H1 (cell line): ENCODE measurements around the gene TLNRD1. TPM values are rescaled to one million over a fixed set of nuclear protein-coding genes. Genes with fewer than 3 reads are reported as not detected.

Experiments used
- CTCF ChIA-PET: fragments of 300-600 bp; sonication (Branson Sonifier 250); formaldehyde crosslinking; loops from one replicate; lab custom pipeline; 2021; ENCODE audit not compliant: partially characterized antibody; lab: Charles Lee
- POLR2A ChIA-PET: fragments of 300-600 bp; sonication (Branson Sonifier 250); formaldehyde crosslinking; loops from one replicate; lab custom pipeline; 2021; ENCODE audit warnings: inconsistent platforms; ENCODE audit not compliant: partially characterized antibody; lab: Charles Lee
- DNase-seq, 2 experiments: peaks; one replicate each; pipeline versions ENCODE4 v3.0.0 to v3.0.0-alpha.2; 2010 to 2022; ENCODE audit warnings: low spot score in 2 of 2, low read depth in 1 of 2, mixed read lengths in 1 of 2
- FAIRE-seq: peaks from 2 replicates; lab custom pipeline; 2011; peaks lifted over from hg19 to GRCh38; lab: Jason Lieb, UNC
- H2AFZ ChIP-seq: 2 replicates; pipeline ENCODE4 v1.8.1; 2012; ENCODE audit warnings: low read length, inconsistent platforms
- H2AK5ac ChIP-seq: 2 replicates; pipeline ENCODE4 v1.6.1; 2013; ENCODE audit warnings: low read depth, low read length
- H2BK120ac ChIP-seq: replicated peaks from 2 replicates; pipeline ENCODE3; 2013; ENCODE audit warnings: low read depth, low read length, inconsistent platforms
- H2BK12ac ChIP-seq: 2 replicates; pipeline ENCODE4 v1.6.1; 2013; ENCODE audit warnings: low read depth, low read length
- H2BK15ac ChIP-seq: 2 replicates; pipeline ENCODE4 v1.6.1; 2013; ENCODE audit warnings: low read length
- H2BK20ac ChIP-seq: 2 replicates; pipeline ENCODE4 v1.6.1; 2013; ENCODE audit warnings: low read length
- H2BK5ac ChIP-seq: 2 replicates; pipeline ENCODE4 v1.6.1; 2013; ENCODE audit warnings: low read depth, low read length
- H3K14ac ChIP-seq: 2 replicates; pipeline ENCODE4 v1.6.1; 2013; ENCODE audit warnings: inconsistent platforms; ENCODE audit not compliant: insufficient read length
- H3K18ac ChIP-seq: 2 replicates; pipeline ENCODE4 v1.6.1; 2013; ENCODE audit warnings: low read length; ENCODE audit errors: extremely low read depth
- H3K23ac ChIP-seq: 2 replicates; pipeline ENCODE4 v1.6.1; 2013; ENCODE audit warnings: inconsistent platforms; ENCODE audit not compliant: insufficient read length
- H3K23me2 ChIP-seq: 2 replicates; pipeline ENCODE4 v1.6.1; 2013; ENCODE audit warnings: low read depth, low read length
- H3K27ac ChIP-seq: 2 replicates; pipeline ENCODE4 v1.6.1; 2011; ENCODE audit warnings: low read depth, low read length, inconsistent platforms
- H3K27me3 ChIP-seq, 4 experiments: replicated peaks in 1 of 4; 1 replicate in 1 of 4; 2 replicates in 3 of 4; pipeline versions ENCODE4 v1.6.1 to v1.8.1; 2011 to 2013; ENCODE audit warnings: low read length in 3 of 4, mild to moderate bottlenecking in 3 of 4, inconsistent platforms in 2 of 4, mixed read lengths in 2 of 4, moderate library complexity in 1 of 4; ENCODE audit not compliant: control insufficient read depth in 3 of 4, insufficient read depth in 3 of 4; ENCODE audit errors: extremely low read depth in 1 of 4
- H3K36me3 ChIP-seq, 4 experiments: 2 replicates each; pipeline versions ENCODE4 v1.6.1 to v1.8.1; 2011 to 2013; ENCODE audit warnings: mild to moderate bottlenecking in 4 of 4, low read length in 3 of 4, moderate library complexity in 2 of 4, control low read depth in 1 of 4, inconsistent platforms in 1 of 4; ENCODE audit not compliant: insufficient read depth in 4 of 4, control insufficient read depth in 2 of 4
- H3K4ac ChIP-seq: replicated peaks from 2 replicates; pipeline ENCODE3; 2013; ENCODE audit warnings: low read length, low read depth, mixed read lengths, inconsistent platforms; ENCODE audit not compliant: insufficient read length
- H3K4me1 ChIP-seq, 4 experiments: replicated peaks in 1 of 4; 1 replicate in 1 of 4; 2 replicates in 3 of 4; pipeline versions ENCODE4 v1.6.1 to v1.8.1; 2011 to 2013; ENCODE audit warnings: low read length in 3 of 4, inconsistent platforms in 2 of 4, mixed read lengths in 1 of 4; ENCODE audit not compliant: insufficient read depth in 4 of 4, control insufficient read depth in 3 of 4
- H3K4me2 ChIP-seq, 2 experiments: 2 replicates each; pipeline versions ENCODE4 v1.6.1 to v1.8.1; 2011 to 2013; ENCODE audit warnings: low read depth in 2 of 2, low read length in 2 of 2, control low read depth in 1 of 2, inconsistent platforms in 1 of 2, mild to moderate bottlenecking in 1 of 2; ENCODE audit not compliant: insufficient read depth in 1 of 2
- H3K4me3 ChIP-seq, 4 experiments: fragments of 200-600, 300-600 bp in 1 of 4; sonication (generic), shearing (Covaris generic), sonication (Bioruptor Twin) in 1 of 4; 2 replicates each; pipeline versions ENCODE4 v1.5.1 to v1.8.1; 2011 to 2016; ENCODE audit warnings: low read length in 4 of 4, low read depth in 3 of 4, control low read depth in 2 of 4, inconsistent platforms in 2 of 4, mild to moderate bottlenecking in 2 of 4, mixed read lengths in 1 of 4, moderate library complexity in 1 of 4; ENCODE audit not compliant: insufficient read depth in 2 of 4; ENCODE audit errors: extremely low read depth in 1 of 4
- H3K56ac ChIP-seq: replicated peaks from 2 replicates; pipeline ENCODE3; 2013; ENCODE audit warnings: low read depth, mild to moderate bottlenecking, mixed read lengths, low read length, inconsistent platforms; ENCODE audit not compliant: insufficient read length
- H3K79me1 ChIP-seq: 2 replicates; pipeline ENCODE4 v1.6.1; 2013; ENCODE audit warnings: low read depth, low read length, control low read depth
- H3K79me2 ChIP-seq, 2 experiments: 2 replicates each; pipeline versions ENCODE4 v1.6.1 to v1.8.1; 2012 to 2013; ENCODE audit warnings: low read length in 2 of 2, mild to moderate bottlenecking in 2 of 2, inconsistent platforms in 1 of 2; ENCODE audit not compliant: insufficient read depth in 2 of 2, control insufficient read depth in 1 of 2
- H3K9ac ChIP-seq, 4 experiments: replicated peaks in 1 of 4; 1 replicate in 1 of 4; 2 replicates in 3 of 4; pipeline versions ENCODE4 v1.6.1 to v1.8.1; 2011 to 2013; ENCODE audit warnings: low read depth in 3 of 4, low read length in 3 of 4, control low read depth in 2 of 4, mild to moderate bottlenecking in 2 of 4, moderate library complexity in 2 of 4, inconsistent platforms in 1 of 4; ENCODE audit errors: extremely low read depth in 1 of 4
- H3K9me3 ChIP-seq, 2 experiments: 2 replicates each; pipeline versions ENCODE4 v1.6.1 to v1.8.1; 2012 to 2013; ENCODE audit warnings: mild to moderate bottlenecking in 2 of 2, moderate library complexity in 2 of 2, control low read depth in 1 of 2, inconsistent platforms in 1 of 2, low read depth in 1 of 2, low read length in 1 of 2, mixed read lengths in 1 of 2; ENCODE audit not compliant: insufficient read depth in 2 of 2
- H4K20me1 ChIP-seq, 2 experiments: replicated peaks in 1 of 2; 2 replicates each; pipeline versions ENCODE3 to v1.8.1; 2011 to 2013; ENCODE audit warnings: inconsistent platforms in 2 of 2, low read length in 2 of 2, mild to moderate bottlenecking in 1 of 2; ENCODE audit not compliant: insufficient read depth in 2 of 2, control insufficient read depth in 1 of 2
- H4K5ac ChIP-seq: 2 replicates; pipeline ENCODE4 v1.6.1; 2013; ENCODE audit warnings: low read length, low read depth, mixed read lengths, inconsistent platforms; ENCODE audit not compliant: insufficient read length
- H4K8ac ChIP-seq: 2 replicates; pipeline ENCODE4 v1.8.0; 2013; ENCODE audit warnings: mild to moderate bottlenecking, moderate library complexity, low read length, inconsistent platforms; ENCODE audit not compliant: insufficient read depth; ENCODE audit errors: extremely low read depth
- H4K91ac ChIP-seq: replicated peaks from 2 replicates; pipeline ENCODE3; 2013; ENCODE audit warnings: low read length, mixed read lengths, inconsistent platforms; ENCODE audit not compliant: insufficient read length
- BACH1 ChIP-seq: IDR thresholded peaks from 2 replicates; pipeline ENCODE4 v1.6.1; 2012; ENCODE audit warnings: low read length, improper control_type of control experiment
- RAD21 ChIP-seq, 2 experiments: IDR thresholded peaks in 1 of 2; conservative IDR thresholded peaks in 1 of 2; 2 replicates each; pipeline ENCODE4 v1.6.1; 2011; ENCODE audit warnings: low read depth in 2 of 2, low read length in 2 of 2, improper control_type of control experiment in 1 of 2, inconsistent platforms in 1 of 2, mild to moderate bottlenecking in 1 of 2, moderate library complexity in 1 of 2
- SIN3A ChIP-seq, 2 experiments: IDR thresholded peaks in 1 of 2; conservative IDR thresholded peaks in 1 of 2; 2 replicates each; pipeline ENCODE4 v1.6.1; 2011 to 2012; ENCODE audit warnings: low read length in 2 of 2, improper control_type of control experiment in 1 of 2, low read depth in 1 of 2, mild to moderate bottlenecking in 1 of 2
- WGBS, 2 experiments: shearing (Covaris generic) in 1 of 2; methylation state at CpG; one replicate each; pipeline versions ENCODE4 v1.1.6 to v1.1.7; 2013 to 2015; ENCODE audit warnings: low lambda C conversion rate in 2 of 2, mixed read lengths in 2 of 2, inconsistent platforms in 1 of 2, low coverage in 1 of 2, missing lambda C conversion rate in 1 of 2; ENCODE audit not compliant: insufficient replicate concordance in 2 of 2, insufficient coverage in 1 of 2, insufficient read length in 1 of 2; ENCODE audit errors: extremely low coverage in 1 of 2, missing lambda C conversion rate in 1 of 2; 5-methylcytosine and 5-hydroxymethylcytosine counted together
- polyA plus RNA-seq, 7 experiments: library from polyadenylated mRNA; depleted of rRNA in 3 of 7; stranded (reverse) in 5 of 7; unstranded in 2 of 7; fragments of >200 nt in 5 of 7; fragments of 200-250 nt in 2 of 7; gene quantifications; 1 replicate in 5 of 7; 2 replicates in 1 of 7; 4 replicates in 1 of 7; pipeline versions ENCODE4 v1.2.1 to v1.2.3, GENCODE V29; 2011 to 2013; ENCODE audit warnings: missing spikeins in 2 of 7, mixed read lengths in 2 of 7
- total RNA-seq: library from RNA; stranded (reverse); fragmentation: NEBNext Ultra II Directional; extraction: Animal tissue kit (Norgen Biotek cat#: 25700); gene quantifications from 2 replicates; pipeline ENCODE4 v1.2.1, GENCODE V29; 2021
- TF ChIP-seq, protein P1 (sequence below), 3 experiments: IDR thresholded peaks; 1 replicate in 2 of 3; 2 replicates in 1 of 3; pipeline versions ENCODE4 v1.5.1 to v1.6.1; 2011; ENCODE audit warnings: low read length in 3 of 3, mild to moderate bottlenecking in 3 of 3, inconsistent platforms in 2 of 3, low read depth in 1 of 3, moderate library complexity in 1 of 3; ENCODE audit not compliant: insufficient read depth in 1 of 3; ENCODE audit errors: control extremely low read depth in 1 of 3
- TF ChIP-seq, protein P2 (sequence below): IDR thresholded peaks from 2 replicates; pipeline ENCODE4 v1.6.1; 2012; ENCODE audit warnings: inconsistent platforms
- TF ChIP-seq, protein P3 (sequence below): IDR thresholded peaks from 2 replicates; pipeline ENCODE4 v1.6.1; 2012; ENCODE audit warnings: inconsistent platforms

TLNRD1 gene
- total and polyA plus RNA-seq, 2 of the 8 experiments (the other 6 are each of a cell fraction or from before 2014, with no cell fraction given): 12.2 to 20.5 TPM

DNA sequence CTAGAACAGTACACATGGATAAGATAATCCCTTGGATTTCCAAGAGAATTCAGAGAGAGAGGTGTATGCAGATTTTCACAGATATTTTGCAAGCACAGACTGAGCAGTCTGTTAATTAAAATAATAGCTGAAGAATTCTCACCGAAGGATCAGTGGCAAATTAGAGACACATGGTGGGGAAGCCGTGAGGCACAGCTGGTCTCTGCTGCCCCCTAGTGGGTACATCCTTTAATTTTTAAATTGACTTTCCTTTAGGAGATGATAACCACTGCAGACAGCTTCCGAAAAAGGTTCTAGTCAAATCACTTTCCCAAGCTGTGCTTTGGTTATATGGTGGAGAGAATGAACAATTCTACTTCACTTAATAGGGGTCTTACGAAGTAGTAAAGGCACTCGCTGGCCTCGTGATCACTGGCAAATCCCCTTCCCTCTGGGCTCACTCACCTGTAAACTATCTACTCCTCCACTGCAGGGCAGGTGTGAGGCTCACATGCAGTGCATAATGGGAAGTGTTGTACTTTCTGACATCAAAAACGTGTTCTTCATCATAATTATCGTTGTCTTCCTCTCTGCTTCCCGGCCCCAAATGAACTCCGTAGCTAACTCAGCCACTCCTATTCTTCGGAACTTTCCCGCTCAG is 30.6 kb upstream of the TLNRD1 start:
- Histone ChIP-seq H4K20me1 (peaks cover 0 to 8% of the 10 kb centered on the region in 2 experiments), H3K18ac (no peak overlapping the region), H3K4me3 (no peak overlapping the region), H3K4me1 (peaks cover 13 to 30% (median 21%) of the 10 kb centered on the region in 4 experiments), H2BK12ac (0 out of 2 replicates have a peak overlapping the region, but pooled peaks have one; percentile 10), H2BK20ac (no peak overlapping the region), H2BK15ac (no peak overlapping the region), H2BK5ac (no peak overlapping the region), H3K79me1 (peaks cover 7% of the 10 kb centered on the region), H2AK5ac (no peak overlapping the region), H3K14ac (no peak overlapping the region), H3K23me2 (no peaks in the 10 kb centered on the region), H3K36me3 (peaks cover 0 to 3% (median 0%) of the 10 kb centered on the region in 4 experiments; a peak in 1 of 8 replicates), H3K4me2 (no peak overlapping the region), H2BK120ac (no peak overlapping the region), H3K27me3 (no peaks in the 10 kb centered on the region), H3K4ac (no peak overlapping the region), H3K27ac (no peak overlapping the region), H2AFZ (no peak overlapping the region), H4K5ac (no peak overlapping the region), H4K8ac (no peak overlapping the region), H4K91ac (no peak overlapping the region), H3K9ac (no peak overlapping the region), H3K23ac (no peak overlapping the region), H3K9me3 (no peaks in the 10 kb centered on the region), H3K56ac (no peak overlapping the region), H3K79me2 (peaks cover 0 to 10% of the 10 kb centered on the region in 2 experiments; a peak in 1 of 4 replicates)
- peak; percentile 62 for FAIRE-seq
- TF ChIP-seq RAD21 (IDR thresholded peaks at IDR 0.05 in 1 of 2, conservative IDR thresholded peaks at IDR 0.05 in 1 of 2; ENCODE audit: low read depth in 2 of 2, low read length in 2 of 2) (peak; percentile 91 to 92), SIN3A (conservative IDR thresholded peaks at IDR 0.05 in 1 of 2, IDR thresholded peaks at IDR 0.05 in 1 of 2; ENCODE audit: low read depth in 1 of 2, low read length in 2 of 2) (no peak), BACH1 (no peak)
- TF ChIP-seq, protein P1, sequence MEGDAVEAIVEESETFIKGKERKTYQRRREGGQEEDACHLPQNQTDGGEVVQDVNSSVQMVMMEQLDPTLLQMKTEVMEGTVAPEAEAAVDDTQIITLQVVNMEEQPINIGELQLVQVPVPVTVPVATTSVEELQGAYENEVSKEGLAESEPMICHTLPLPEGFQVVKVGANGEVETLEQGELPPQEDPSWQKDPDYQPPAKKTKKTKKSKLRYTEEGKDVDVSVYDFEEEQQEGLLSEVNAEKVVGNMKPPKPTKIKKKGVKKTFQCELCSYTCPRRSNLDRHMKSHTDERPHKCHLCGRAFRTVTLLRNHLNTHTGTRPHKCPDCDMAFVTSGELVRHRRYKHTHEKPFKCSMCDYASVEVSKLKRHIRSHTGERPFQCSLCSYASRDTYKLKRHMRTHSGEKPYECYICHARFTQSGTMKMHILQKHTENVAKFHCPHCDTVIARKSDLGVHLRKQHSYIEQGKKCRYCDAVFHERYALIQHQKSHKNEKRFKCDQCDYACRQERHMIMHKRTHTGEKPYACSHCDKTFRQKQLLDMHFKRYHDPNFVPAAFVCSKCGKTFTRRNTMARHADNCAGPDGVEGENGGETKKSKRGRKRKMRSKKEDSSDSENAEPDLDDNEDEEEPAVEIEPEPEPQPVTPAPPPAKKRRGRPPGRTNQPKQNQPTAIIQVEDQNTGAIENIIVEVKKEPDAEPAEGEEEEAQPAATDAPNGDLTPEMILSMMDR (IDR thresholded peaks at IDR 0.05; ENCODE audit: control extremely low read depth in 1 of 3, insufficient read depth in 1 of 3, low read depth in 1 of 3, low read length in 3 of 3): peak; percentile 66 to 74 (median 71)
- TF ChIP-seq, protein P2, sequence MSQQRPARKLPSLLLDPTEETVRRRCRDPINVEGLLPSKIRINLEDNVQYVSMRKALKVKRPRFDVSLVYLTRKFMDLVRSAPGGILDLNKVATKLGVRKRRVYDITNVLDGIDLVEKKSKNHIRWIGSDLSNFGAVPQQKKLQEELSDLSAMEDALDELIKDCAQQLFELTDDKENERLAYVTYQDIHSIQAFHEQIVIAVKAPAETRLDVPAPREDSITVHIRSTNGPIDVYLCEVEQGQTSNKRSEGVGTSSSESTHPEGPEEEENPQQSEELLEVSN: 0 out of 2 replicates have a peak, but pooled peaks have one; percentile 3
- TF ChIP-seq, protein P3, sequence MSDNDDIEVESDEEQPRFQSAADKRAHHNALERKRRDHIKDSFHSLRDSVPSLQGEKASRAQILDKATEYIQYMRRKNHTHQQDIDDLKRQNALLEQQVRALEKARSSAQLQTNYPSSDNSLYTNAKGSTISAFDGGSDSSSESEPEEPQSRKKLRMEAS: peak; percentile 48; the same call in 1 of the 2 replicates
- 56% methylated on average over 12 of the region's 12 CpGs; no CpG with 5 or more reads in 1 of the 2 experiments for WGBS, 2 experiments
- ChIA-PET CTCF (interaction anchor here (0.5 to 5.9 kb wide), 55 partner anchors 7 to 516 kb away, joined by 3 to 94 read pairs (median 5); partner anchors contain the start of gene CEMIP), POLR2A (interaction anchor here (0.7 to 0.9 kb wide), 2 partner anchors 111 to 138 kb away, joined by 3 read pairs; no protein-coding TSS in a partner anchor)
- DNase-seq: peak in 1 of 2 experiments; percentile 78
